Measurements from ENCODE around the gene MACROD2.

DNA sequence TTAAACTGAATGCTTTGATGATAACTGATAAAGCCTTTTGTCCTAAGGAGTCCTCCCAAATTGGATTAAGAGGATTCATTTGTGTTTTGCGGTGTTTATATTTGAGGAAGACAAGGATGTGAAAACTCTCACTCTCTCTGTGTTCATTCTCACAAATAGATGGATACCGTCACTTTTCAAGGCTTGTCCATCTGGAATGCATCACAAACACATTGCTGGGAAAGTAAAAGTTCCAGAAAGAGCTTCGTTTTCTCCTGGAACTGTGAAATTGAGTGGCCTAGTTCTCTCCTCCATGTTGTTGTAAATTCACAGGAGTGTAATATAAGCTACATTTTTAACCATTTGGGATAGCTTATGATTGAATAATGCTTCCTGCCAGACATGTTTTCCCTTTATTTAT lies 923.7 kb downstream of the MACROD2 start:
- TF ChIP-seq CEBPB (IDR thresholded peaks at IDR 0.05): no peak
- TF ChIP-seq, protein P1, sequence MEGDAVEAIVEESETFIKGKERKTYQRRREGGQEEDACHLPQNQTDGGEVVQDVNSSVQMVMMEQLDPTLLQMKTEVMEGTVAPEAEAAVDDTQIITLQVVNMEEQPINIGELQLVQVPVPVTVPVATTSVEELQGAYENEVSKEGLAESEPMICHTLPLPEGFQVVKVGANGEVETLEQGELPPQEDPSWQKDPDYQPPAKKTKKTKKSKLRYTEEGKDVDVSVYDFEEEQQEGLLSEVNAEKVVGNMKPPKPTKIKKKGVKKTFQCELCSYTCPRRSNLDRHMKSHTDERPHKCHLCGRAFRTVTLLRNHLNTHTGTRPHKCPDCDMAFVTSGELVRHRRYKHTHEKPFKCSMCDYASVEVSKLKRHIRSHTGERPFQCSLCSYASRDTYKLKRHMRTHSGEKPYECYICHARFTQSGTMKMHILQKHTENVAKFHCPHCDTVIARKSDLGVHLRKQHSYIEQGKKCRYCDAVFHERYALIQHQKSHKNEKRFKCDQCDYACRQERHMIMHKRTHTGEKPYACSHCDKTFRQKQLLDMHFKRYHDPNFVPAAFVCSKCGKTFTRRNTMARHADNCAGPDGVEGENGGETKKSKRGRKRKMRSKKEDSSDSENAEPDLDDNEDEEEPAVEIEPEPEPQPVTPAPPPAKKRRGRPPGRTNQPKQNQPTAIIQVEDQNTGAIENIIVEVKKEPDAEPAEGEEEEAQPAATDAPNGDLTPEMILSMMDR (IDR thresholded peaks at IDR 0.05): no peak
- TF ChIP-seq, protein P2, sequence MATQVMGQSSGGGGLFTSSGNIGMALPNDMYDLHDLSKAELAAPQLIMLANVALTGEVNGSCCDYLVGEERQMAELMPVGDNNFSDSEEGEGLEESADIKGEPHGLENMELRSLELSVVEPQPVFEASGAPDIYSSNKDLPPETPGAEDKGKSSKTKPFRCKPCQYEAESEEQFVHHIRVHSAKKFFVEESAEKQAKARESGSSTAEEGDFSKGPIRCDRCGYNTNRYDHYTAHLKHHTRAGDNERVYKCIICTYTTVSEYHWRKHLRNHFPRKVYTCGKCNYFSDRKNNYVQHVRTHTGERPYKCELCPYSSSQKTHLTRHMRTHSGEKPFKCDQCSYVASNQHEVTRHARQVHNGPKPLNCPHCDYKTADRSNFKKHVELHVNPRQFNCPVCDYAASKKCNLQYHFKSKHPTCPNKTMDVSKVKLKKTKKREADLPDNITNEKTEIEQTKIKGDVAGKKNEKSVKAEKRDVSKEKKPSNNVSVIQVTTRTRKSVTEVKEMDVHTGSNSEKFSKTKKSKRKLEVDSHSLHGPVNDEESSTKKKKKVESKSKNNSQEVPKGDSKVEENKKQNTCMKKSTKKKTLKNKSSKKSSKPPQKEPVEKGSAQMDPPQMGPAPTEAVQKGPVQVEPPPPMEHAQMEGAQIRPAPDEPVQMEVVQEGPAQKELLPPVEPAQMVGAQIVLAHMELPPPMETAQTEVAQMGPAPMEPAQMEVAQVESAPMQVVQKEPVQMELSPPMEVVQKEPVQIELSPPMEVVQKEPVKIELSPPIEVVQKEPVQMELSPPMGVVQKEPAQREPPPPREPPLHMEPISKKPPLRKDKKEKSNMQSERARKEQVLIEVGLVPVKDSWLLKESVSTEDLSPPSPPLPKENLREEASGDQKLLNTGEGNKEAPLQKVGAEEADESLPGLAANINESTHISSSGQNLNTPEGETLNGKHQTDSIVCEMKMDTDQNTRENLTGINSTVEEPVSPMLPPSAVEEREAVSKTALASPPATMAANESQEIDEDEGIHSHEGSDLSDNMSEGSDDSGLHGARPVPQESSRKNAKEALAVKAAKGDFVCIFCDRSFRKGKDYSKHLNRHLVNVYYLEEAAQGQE (IDR thresholded peaks at IDR 0.05): no peak
- TF ChIP-seq RAD21 (conservative IDR thresholded peaks at IDR 0.05 in 1 of 2, IDR thresholded peaks at IDR 0.05 in 1 of 2): no peak
- TF ChIP-seq, protein P3, sequence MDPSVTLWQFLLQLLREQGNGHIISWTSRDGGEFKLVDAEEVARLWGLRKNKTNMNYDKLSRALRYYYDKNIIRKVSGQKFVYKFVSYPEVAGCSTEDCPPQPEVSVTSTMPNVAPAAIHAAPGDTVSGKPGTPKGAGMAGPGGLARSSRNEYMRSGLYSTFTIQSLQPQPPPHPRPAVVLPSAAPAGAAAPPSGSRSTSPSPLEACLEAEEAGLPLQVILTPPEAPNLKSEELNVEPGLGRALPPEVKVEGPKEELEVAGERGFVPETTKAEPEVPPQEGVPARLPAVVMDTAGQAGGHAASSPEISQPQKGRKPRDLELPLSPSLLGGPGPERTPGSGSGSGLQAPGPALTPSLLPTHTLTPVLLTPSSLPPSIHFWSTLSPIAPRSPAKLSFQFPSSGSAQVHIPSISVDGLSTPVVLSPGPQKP (IDR thresholded peaks at IDR 0.05; ENCODE audit: low read depth, low read length): no peak
- no peak for TF ChIP-seq EP300 (IDR thresholded peaks at IDR 0.05)
- TF ChIP-seq POLR2A (IDR thresholded peaks at IDR 0.05; ENCODE audit: low read length): no peak
- TF ChIP-seq HDAC2 (IDR thresholded peaks at IDR 0.05): no peak
- TF ChIP-seq SMC3 (IDR thresholded peaks at IDR 0.05): no peak
- TF ChIP-seq RCOR1 (IDR thresholded peaks at IDR 0.05; ENCODE audit: low read depth, low read length): no peak

Data from A549 (cell line).